B cell (primary cell): ENCODE data around the gene DOCK1. TPM values are rescaled to one million over a fixed set of nuclear protein-coding genes. Genes with fewer than 3 reads are reported as not detected.

Experiments
- ATAC-seq: fragments of 200-7000 bp; cut with Tn5 transposase; one replicate; pipeline ENCODE4 v1.10.0; 2021; ENCODE audit warnings: low read depth, mild to moderate bottlenecking, moderate number of reproducible peaks, moderate library complexity
- CTCF ChIA-PET: fragments of 350-600 bp; sonication (Branson Sonifier 250); formaldehyde crosslinking; loops from one replicate; lab custom pipeline; 2021; ENCODE audit warnings: antibody characterized with exemption, inconsistent platforms; lab: Charles Lee
- POLR2A ChIA-PET: fragments of 350-600 bp; sonication (Branson Sonifier 250); formaldehyde crosslinking; loops from one replicate; lab custom pipeline; 2021; ENCODE audit warnings: antibody characterized with exemption; lab: Charles Lee
- DNase-seq: peaks from one replicate; pipeline ENCODE4 v3.0.0; 2013
- H2AFZ ChIP-seq: 2 replicates; pipeline ENCODE4 v1.6.1; 2012; ENCODE audit warnings: mild to moderate bottlenecking, low read depth, low read length; ENCODE audit not compliant: insufficient read depth, poor library complexity, severe bottlenecking
- H3K27ac ChIP-seq, 2 donors: 1 replicate in 1 of 2; 2 replicates in 1 of 2; pipeline ENCODE4 v1.5.1; 2012 to 2013; ENCODE audit warnings: low read length in 2 of 2, mild to moderate bottlenecking in 2 of 2, moderate library complexity in 1 of 2
- H3K27me3 ChIP-seq, 4 experiments: fragments of 200-600 bp in 1 of 4; sonication (generic) in 1 of 4; replicated peaks in 1 of 4; 1 replicate in 2 of 4; 2 replicates in 2 of 4; pipeline versions ENCODE4 v1.6.1 to v1.7.0; 2013 to 2016; ENCODE audit warnings: low read length in 3 of 4, mild to moderate bottlenecking in 2 of 4, mixed read lengths in 1 of 4, moderate library complexity in 1 of 4; ENCODE audit not compliant: insufficient read depth in 4 of 4, control insufficient read depth in 3 of 4; ENCODE audit errors: control extremely low read depth in 1 of 4
- H3K36me3 ChIP-seq, 2 experiments: replicated peaks in 1 of 2; 1 replicate in 1 of 2; 2 replicates in 1 of 2; pipeline versions ENCODE4 v1.6.1 to v1.7.1; 2013; ENCODE audit warnings: low read length in 1 of 2; ENCODE audit not compliant: insufficient read depth in 2 of 2, control insufficient read depth in 1 of 2; ENCODE audit errors: control extremely low read depth in 1 of 2, extremely low read depth in 1 of 2
- H3K4me1 ChIP-seq, 2 donors: fragments of 200-600 bp in 1 of 2; sonication (generic) in 1 of 2; 1 replicate in 1 of 2; 2 replicates in 1 of 2; pipeline versions ENCODE4 v1.5.1 to v1.6.1; 2013 to 2017; ENCODE audit warnings: low read length in 2 of 2; ENCODE audit not compliant: control insufficient read depth in 2 of 2, insufficient read depth in 2 of 2
- H3K4me2 ChIP-seq: replicated peaks from 2 replicates; pipeline ENCODE3; 2012; ENCODE audit warnings: mild to moderate bottlenecking, low read depth, low read length; ENCODE audit not compliant: poor library complexity, severe bottlenecking
- H3K4me3 ChIP-seq, 5 experiments: fragments of 200-600 bp in 1 of 5; sonication (generic) in 1 of 5; 1 replicate in 3 of 5; 2 replicates in 2 of 5; pipeline versions ENCODE4 v1.5.1 to v1.7.0; 2011 to 2016; ENCODE audit warnings: low read length in 4 of 5, mild to moderate bottlenecking in 4 of 5, low read depth in 2 of 5, control low read depth in 1 of 5, moderate library complexity in 1 of 5; ENCODE audit not compliant: insufficient read depth in 1 of 5; ENCODE audit errors: control extremely low read depth in 1 of 5, extremely low read depth in 1 of 5
- H3K79me2 ChIP-seq: fragments of 200-600 bp; sonication (generic); one replicate; pipeline ENCODE4 v1.6.0; 2016; ENCODE audit warnings: low read length; ENCODE audit not compliant: control insufficient read depth, insufficient read depth
- H3K9ac ChIP-seq: fragments of 200-600 bp; sonication (generic); 2 replicates; pipeline ENCODE4 v1.6.1; 2017; ENCODE audit warnings: mild to moderate bottlenecking, low read length, moderate library complexity
- H3K9me3 ChIP-seq, 3 donors: one replicate each; pipeline versions ENCODE4 v1.6.1 to v1.7.1; 2013; ENCODE audit warnings: low read length in 2 of 3; ENCODE audit not compliant: control insufficient read depth in 2 of 3, insufficient read depth in 1 of 3; ENCODE audit errors: control extremely low read depth in 1 of 3
- H4K20me1 ChIP-seq: 2 replicates; pipeline ENCODE4 v1.6.0; 2012; ENCODE audit warnings: mild to moderate bottlenecking, low read length; ENCODE audit not compliant: insufficient read depth, control insufficient read depth, poor library complexity, severe bottlenecking
- H3K27ac Mint-ChIP-seq: one replicate; pipeline ENCODE4 v1.8.0; 2021; ENCODE audit warnings: mixed read lengths
- H3K27me3 Mint-ChIP-seq: one replicate; pipeline ENCODE4 v1.8.0; 2021; ENCODE audit warnings: mixed read lengths
- H3K4me1 Mint-ChIP-seq: one replicate; pipeline ENCODE4 v1.8.0; 2021; ENCODE audit warnings: mixed read lengths
- H3K4me3 Mint-ChIP-seq: one replicate; pipeline ENCODE4 v1.8.0; 2021; ENCODE audit warnings: mixed read lengths
- H3K9me3 Mint-ChIP-seq: one replicate; pipeline ENCODE4 v1.8.0; 2022; ENCODE audit warnings: mixed read lengths; ENCODE audit not compliant: insufficient read depth
- EZH2 ChIP-seq: IDR thresholded peaks from 2 replicates; pipeline ENCODE4 v1.6.1; 2012; ENCODE audit warnings: borderline replicate concordance, low read depth, mild to moderate bottlenecking, moderate library complexity, low read length; ENCODE audit not compliant: insufficient read depth, poor library complexity, severe bottlenecking
- WGBS: methylation state at CpG from one replicate; pipeline ENCODE4 v1.1.5; 2013; ENCODE audit warnings: missing lambda C conversion rate; ENCODE audit not compliant: insufficient coverage; 5-methylcytosine and 5-hydroxymethylcytosine counted together
- intact Hi-C: fragments of 100-400 bp; cut with micrococcal nuclease; formaldehyde crosslinking; loops from one replicate; pipeline ENCODE4 v1.10.0; 2022
- polyA plus RNA-seq: library from polyadenylated mRNA; depleted of rRNA; stranded (reverse); fragments of >200 nt; gene quantifications from 2 replicates; pipeline ENCODE4 v1.2.3, GENCODE V29; 2012
- total RNA-seq, 2 donors: library from RNA; stranded (reverse); fragments of 120-200 nt in 1 of 2; gene quantifications; 1 replicate in 1 of 2; 2 replicates in 1 of 2; pipeline versions ENCODE4 v1.2.3 to v1.2.4, GENCODE V29; 2013 to 2022
- TF ChIP-seq, protein P1 (sequence below): fragments of 200-600 bp; IDR thresholded peaks from one replicate; pipeline ENCODE4 v1.8.0; 2022; ENCODE audit warnings: antibody characterized with exemption, mild to moderate bottlenecking

DOCK1 gene
- total and polyA plus RNA-seq, 2 donors (not counting 1 experiment from before 2014, with no cell fraction given): not detected

DNA sequence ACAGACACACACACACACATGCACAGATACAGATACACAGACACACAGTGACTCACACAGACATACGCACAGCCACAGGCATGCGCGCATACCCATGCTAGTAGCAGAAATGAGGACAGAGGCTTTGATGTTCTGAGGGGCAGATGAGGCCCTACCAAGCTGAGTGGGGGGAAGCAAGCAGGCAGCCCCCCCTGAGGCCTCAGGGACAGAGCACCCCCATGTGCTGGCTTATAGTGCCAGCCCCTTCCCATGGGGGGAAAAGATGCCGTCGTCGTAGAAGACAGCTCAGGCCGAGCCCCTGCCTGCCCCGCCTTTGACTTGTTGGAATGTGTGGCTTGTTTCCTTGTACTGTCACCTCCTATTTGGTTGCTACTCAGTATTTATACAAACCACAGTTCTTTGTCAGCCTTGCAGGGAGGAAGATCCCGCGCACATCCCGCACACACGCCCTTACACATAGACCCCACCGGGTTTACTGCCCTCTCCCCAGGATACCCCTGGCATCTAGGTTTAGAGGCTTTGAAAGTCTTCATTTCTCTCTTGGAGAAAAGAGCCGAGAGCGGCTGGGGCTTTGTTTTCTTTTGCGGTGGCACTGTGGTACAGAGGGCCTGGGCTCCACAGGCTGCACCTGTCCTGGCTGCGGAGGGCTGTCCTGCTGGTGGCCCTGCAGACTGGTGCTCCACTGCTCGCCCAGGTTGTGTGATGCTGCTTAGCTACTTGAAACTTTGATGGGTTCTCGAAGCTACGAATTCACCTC lies 112.5 kb downstream of the DOCK1 start:
- ATAC-seq (no peak), DNase-seq (no peak)
- TF ChIP-seq, protein P1, sequence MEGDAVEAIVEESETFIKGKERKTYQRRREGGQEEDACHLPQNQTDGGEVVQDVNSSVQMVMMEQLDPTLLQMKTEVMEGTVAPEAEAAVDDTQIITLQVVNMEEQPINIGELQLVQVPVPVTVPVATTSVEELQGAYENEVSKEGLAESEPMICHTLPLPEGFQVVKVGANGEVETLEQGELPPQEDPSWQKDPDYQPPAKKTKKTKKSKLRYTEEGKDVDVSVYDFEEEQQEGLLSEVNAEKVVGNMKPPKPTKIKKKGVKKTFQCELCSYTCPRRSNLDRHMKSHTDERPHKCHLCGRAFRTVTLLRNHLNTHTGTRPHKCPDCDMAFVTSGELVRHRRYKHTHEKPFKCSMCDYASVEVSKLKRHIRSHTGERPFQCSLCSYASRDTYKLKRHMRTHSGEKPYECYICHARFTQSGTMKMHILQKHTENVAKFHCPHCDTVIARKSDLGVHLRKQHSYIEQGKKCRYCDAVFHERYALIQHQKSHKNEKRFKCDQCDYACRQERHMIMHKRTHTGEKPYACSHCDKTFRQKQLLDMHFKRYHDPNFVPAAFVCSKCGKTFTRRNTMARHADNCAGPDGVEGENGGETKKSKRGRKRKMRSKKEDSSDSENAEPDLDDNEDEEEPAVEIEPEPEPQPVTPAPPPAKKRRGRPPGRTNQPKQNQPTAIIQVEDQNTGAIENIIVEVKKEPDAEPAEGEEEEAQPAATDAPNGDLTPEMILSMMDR: no peak
- no peak for TF ChIP-seq EZH2
- no peaks in the 10 kb centered on the region for H3K4me1 ChIP-seq
- no peak overlapping the region for H3K4me3 ChIP-seq
- no peaks in the 10 kb centered on the region for H4K20me1 ChIP-seq
- H3K4me3 Mint-ChIP-seq: no peak overlapping the region
- H3K27me3 Mint-ChIP-seq: no peaks in the 10 kb centered on the region
- H3K27me3 ChIP-seq: no peaks in the 10 kb centered on the region
- no peak overlapping the region for H2AFZ ChIP-seq
- ChIA-PET POLR2A (no interaction called here), CTCF (no interaction called here)
- no peak overlapping the region for H3K27ac ChIP-seq
- peaks cover 0 to 12% (median 0%) of the 10 kb centered on the region in 3 donors for H3K9me3 ChIP-seq
- no peak overlapping the region for H3K9ac ChIP-seq
- no peaks in the 10 kb centered on the region for H3K4me1 Mint-ChIP-seq
- H3K27ac Mint-ChIP-seq: no peak overlapping the region
- 90% methylated on average over 11 of the region's 20 CpGs for WGBS
- no peaks in the 10 kb centered on the region for H3K9me3 Mint-ChIP-seq
- no peaks in the 10 kb centered on the region for H3K36me3 ChIP-seq
- intact Hi-C loops: no loop called here
- no peak overlapping the region for H3K4me2 ChIP-seq
- H3K79me2 ChIP-seq: no peaks in the 10 kb centered on the region

DNA sequence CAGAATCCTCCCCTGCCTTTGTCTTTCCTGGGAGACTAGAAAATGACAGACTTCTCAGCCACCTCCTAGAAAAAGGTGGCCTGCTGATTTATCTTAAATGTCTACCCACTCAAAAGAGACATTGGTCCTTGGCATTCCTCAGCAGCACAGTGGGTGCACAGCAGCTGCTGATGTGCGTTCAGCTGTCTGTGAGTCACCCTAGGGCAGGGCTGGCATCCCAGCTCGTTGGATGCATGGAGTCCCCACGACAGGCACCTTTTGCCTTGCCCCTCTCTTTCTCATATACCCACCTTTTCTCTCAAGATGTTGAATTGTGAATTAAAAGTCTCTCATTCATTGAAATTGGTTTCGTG lies 113.0 kb downstream of the DOCK1 start:
- Histone ChIP-seq H3K27ac (no peak overlapping the region), H3K4me1 (no peaks in the 10 kb centered on the region), H4K20me1 (no peaks in the 10 kb centered on the region), H3K4me3 (no peak overlapping the region), H3K4me2 (no peak overlapping the region), H3K27me3 (no peaks in the 10 kb centered on the region), H3K79me2 (no peaks in the 10 kb centered on the region), H3K9me3 (peaks cover 0 to 12% (median 0%) of the 10 kb centered on the region in 3 donors), H2AFZ (no peak overlapping the region), H3K9ac (no peak overlapping the region), H3K36me3 (no peaks in the 10 kb centered on the region)
- TF ChIP-seq, protein P1: no peak
- TF ChIP-seq EZH2: no peak
- Mint-ChIP-seq H3K9me3 (no peaks in the 10 kb centered on the region), H3K27me3 (no peaks in the 10 kb centered on the region), H3K27ac (no peak overlapping the region), H3K4me3 (no peak overlapping the region), H3K4me1 (no peaks in the 10 kb centered on the region)
- no peak for ATAC-seq
- 93% methylated on average over 2 of the region's 4 CpGs for WGBS
- no peak for DNase-seq
- CTCF ChIA-PET: no interaction called here
- POLR2A ChIA-PET: no interaction called here
- intact Hi-C loops: no loop called here
